IPS-15b (cell line): ENCODE measurements around the gene CPOX.

ENCODE experiments used
- H3K27me3 ChIP-seq: one replicate; pipeline ENCODE4 v1.6.1; 2013; ENCODE audit warnings: low read length; ENCODE audit not compliant: control insufficient read depth, insufficient read depth
- H3K36me3 ChIP-seq: one replicate; pipeline ENCODE4 v1.6.1; 2013; ENCODE audit warnings: low read length; ENCODE audit not compliant: control insufficient read depth, insufficient read depth
- H3K4me1 ChIP-seq: one replicate; pipeline ENCODE4 v1.6.1; 2013; ENCODE audit warnings: mild to moderate bottlenecking, low read length; ENCODE audit not compliant: control insufficient read depth, insufficient read depth
- H3K4me3 ChIP-seq: one replicate; pipeline ENCODE4 v1.5.1; 2013; ENCODE audit warnings: low read depth, low read length
- H3K9ac ChIP-seq: one replicate; pipeline ENCODE4 v1.6.1; 2013; ENCODE audit warnings: low read depth, mild to moderate bottlenecking, low read length
- H3K9me3 ChIP-seq: one replicate; pipeline ENCODE4 v1.6.1; 2013; ENCODE audit warnings: mild to moderate bottlenecking, low read length; ENCODE audit not compliant: control insufficient read depth, insufficient read depth

The CPOX gene

DNA sequence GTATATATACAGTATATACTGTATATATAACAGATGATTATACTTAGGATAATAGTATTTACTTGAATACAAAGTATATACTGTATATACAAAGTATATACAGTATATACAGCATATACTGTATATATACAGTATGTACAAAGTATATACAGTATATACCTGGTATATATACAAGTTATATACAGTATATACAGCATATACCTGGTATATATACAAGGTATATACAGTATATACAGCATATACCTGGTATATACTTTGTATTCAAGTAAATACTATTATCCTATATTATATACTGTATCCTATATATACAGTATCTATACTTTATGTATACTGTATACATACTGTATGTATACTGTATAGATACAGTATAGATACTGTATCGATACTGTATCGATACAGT lies 14.6 kb upstream of the CPOX start:
- H3K4me1 ChIP-seq, result no peaks in the 10 kb centered on the region
- no peak overlapping the region for H3K9ac ChIP-seq
- no peak overlapping the region for H3K4me3 ChIP-seq
- no peaks in the 10 kb centered on the region for H3K36me3 ChIP-seq
- no peaks in the 10 kb centered on the region for H3K27me3 ChIP-seq
- no peaks in the 10 kb centered on the region for H3K9me3 ChIP-seq

DNA sequence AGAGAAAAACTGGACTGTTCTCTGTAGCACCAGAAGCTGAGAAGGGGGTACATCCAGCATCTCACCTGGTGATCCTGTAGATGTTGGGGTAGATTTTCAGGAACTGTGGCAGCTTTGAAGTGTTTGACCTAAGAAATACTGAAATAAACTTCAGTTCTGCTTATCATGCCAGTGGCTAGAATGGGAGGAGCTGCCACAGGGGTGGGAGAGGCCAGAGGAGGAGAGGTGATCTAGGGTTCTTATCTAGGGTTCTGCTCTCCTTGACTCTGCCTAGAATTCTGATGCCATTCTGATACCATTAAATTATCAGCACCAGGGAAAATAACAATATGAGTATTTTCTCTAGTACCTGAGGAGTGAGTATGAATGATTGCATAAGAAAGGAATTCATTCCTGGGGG lies 10.2 kb upstream of the CPOX start:
- Histone ChIP-seq H3K36me3 (no peaks in the 10 kb centered on the region), H3K9me3 (no peaks in the 10 kb centered on the region), H3K4me3 (no peak overlapping the region), H3K27me3 (no peaks in the 10 kb centered on the region), H3K4me1 (no peaks in the 10 kb centered on the region), H3K9ac (no peak overlapping the region)

DNA sequence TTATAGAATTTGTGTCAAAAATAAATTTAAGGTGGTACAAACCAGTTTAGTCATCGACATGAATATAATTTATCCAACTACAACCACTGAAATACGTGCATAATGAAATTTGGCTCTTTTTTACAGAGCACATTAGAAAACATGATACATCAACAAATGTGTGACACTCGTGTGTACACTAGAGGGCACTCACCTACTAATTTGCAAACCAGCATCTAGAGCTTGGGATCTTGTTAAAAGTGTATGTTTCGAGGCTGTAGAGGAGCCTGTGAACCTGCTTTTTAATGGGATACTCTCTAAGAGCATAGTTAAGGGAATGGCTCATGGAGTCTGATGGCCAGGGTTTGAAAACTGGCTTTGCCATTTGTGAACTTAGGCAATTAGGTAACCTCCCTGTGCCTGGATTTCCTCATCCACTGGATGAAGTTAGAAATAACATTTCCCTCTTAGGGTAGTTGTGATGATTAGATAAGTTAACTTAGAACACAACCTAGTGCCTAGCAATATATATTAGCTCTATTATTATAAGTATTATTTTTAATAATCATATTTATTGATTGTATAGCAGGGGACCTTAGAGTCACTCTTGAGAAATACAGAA lies 8.8 kb upstream of the CPOX start:
- no peak overlapping the region for H3K4me3 ChIP-seq
- H3K27me3 ChIP-seq, result no peaks in the 10 kb centered on the region
- H3K4me1 ChIP-seq, result no peaks in the 10 kb centered on the region
- H3K36me3 ChIP-seq, result no peaks in the 10 kb centered on the region
- H3K9ac ChIP-seq, result no peak overlapping the region
- H3K9me3 ChIP-seq, result no peaks in the 10 kb centered on the region

DNA sequence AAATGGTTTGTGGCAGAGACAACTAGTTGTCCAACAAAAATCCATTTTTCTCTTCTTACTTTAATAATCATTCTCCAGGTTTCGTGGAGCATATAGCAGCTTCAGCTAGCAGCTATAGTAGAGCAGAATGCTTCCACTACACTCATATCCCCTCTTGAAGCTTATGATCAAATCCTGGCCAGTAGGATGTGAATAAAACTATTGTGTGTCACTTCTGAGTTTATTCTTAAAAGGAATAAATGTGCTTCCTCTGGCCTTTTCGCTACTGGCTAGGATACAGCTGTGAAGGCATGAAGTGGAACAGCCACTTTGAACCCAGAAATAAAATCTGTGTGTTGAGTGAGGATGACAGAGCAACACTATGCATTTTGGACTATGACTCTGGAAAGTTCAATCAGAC lies 7.8 kb upstream of the CPOX start:
- H3K9me3 ChIP-seq, result no peaks in the 10 kb centered on the region
- H3K4me1 ChIP-seq, result no peaks in the 10 kb centered on the region
- no peak overlapping the region for H3K4me3 ChIP-seq
- no peaks in the 10 kb centered on the region for H3K27me3 ChIP-seq
- H3K9ac ChIP-seq, result no peak overlapping the region
- H3K36me3 ChIP-seq, result no peaks in the 10 kb centered on the region

DNA sequence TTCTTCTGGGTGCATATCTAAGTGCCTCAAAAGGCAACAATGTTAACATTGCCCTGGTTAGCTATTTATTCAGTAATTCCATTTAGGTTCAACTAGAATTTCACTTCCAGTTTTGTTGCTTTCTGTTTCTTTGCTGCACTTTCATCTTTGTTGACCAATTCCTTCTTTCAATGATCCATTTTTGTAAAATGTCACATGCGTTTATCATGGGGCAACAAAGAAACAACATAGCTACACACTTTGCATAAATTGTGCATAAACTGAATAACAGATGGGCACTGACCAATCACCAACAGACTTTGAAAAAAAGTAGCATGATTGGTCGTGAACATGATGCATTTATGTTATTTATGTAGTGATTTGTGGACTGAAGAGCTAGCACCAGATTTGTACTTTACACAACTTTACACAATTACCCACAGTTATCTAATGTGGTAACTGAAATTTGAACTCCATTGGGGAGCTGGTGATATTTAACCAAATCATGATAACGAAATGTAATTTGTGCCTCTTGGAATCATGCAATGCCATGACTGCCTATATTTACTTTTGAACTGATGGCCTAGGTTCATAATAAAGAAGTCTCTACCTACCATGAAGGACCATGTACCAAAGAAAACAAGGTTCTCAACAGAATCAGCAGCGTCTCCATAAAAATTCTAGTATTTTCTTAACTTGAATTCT lies 7.1 kb upstream of the CPOX start:
- no peaks in the 10 kb centered on the region for H3K27me3 ChIP-seq
- H3K36me3 ChIP-seq, result no peaks in the 10 kb centered on the region
- no peak overlapping the region for H3K9ac ChIP-seq
- H3K4me1 ChIP-seq, result no peaks in the 10 kb centered on the region
- no peak overlapping the region for H3K4me3 ChIP-seq
- H3K9me3 ChIP-seq, result no peaks in the 10 kb centered on the region

DNA sequence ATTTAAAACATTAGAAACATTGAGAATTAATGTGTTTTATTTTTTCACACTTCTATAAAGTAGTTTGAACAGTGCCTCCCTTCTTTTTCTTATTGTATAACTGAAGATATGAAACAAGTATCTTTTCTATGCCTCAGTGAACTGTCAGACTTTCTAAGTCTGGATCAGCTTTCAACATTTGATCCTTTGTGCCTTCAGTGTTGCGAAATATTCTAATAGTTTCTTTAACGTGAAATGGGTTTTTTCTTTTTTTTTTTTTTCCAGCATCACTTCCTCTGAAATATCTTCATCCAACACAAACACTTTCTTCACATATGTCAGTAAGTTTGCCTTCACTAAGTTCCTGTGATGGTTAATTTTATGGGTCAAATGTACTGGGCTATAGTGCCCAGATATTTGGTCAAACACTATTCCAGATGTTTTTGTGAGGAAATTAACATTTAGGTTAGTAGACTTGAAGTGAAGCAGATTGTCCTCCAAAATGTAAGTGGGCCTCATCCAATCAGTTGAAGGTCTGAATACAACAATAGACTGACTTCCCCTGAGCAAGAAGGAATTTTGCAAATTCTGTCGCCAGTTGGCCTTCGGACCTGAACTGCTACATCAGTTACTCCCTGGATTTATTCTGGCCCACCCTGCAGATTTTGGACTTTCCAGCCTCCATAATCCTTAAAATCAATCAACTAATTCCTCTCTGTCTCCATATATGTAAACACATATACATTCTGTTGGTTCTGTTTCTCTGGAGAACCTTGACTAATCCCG lies 6.4 kb upstream of the CPOX start:
- no peaks in the 10 kb centered on the region for H3K9me3 ChIP-seq
- H3K36me3 ChIP-seq, result no peaks in the 10 kb centered on the region
- no peaks in the 10 kb centered on the region for H3K27me3 ChIP-seq
- H3K4me1 ChIP-seq, result no peaks in the 10 kb centered on the region
- no peak overlapping the region for H3K9ac ChIP-seq
- no peak overlapping the region for H3K4me3 ChIP-seq

DNA sequence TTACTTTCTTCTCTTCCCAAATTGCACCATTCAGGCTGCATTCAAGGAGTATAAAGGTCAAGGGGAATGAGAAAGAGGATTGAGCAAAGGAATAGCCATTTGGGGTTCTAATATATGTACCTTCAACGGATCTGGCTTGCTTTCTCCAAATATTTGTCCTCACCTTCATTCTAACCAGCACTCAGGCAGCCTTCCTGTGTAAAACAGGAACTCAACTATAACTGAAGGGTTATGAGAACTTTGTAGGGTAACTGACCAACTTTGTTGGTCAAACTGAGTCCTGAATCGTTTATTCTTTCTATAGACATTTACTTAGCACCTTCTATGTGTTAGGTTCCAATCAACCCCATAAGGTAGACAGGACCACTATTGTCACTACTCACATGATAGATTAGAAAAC lies 5.1 kb upstream of the CPOX start:
- Histone ChIP-seq H3K27me3 (no peaks in the 10 kb centered on the region), H3K9me3 (no peaks in the 10 kb centered on the region), H3K36me3 (no peaks in the 10 kb centered on the region), H3K9ac (no peak overlapping the region), H3K4me3 (no peak overlapping the region), H3K4me1 (no peaks in the 10 kb centered on the region)

DNA sequence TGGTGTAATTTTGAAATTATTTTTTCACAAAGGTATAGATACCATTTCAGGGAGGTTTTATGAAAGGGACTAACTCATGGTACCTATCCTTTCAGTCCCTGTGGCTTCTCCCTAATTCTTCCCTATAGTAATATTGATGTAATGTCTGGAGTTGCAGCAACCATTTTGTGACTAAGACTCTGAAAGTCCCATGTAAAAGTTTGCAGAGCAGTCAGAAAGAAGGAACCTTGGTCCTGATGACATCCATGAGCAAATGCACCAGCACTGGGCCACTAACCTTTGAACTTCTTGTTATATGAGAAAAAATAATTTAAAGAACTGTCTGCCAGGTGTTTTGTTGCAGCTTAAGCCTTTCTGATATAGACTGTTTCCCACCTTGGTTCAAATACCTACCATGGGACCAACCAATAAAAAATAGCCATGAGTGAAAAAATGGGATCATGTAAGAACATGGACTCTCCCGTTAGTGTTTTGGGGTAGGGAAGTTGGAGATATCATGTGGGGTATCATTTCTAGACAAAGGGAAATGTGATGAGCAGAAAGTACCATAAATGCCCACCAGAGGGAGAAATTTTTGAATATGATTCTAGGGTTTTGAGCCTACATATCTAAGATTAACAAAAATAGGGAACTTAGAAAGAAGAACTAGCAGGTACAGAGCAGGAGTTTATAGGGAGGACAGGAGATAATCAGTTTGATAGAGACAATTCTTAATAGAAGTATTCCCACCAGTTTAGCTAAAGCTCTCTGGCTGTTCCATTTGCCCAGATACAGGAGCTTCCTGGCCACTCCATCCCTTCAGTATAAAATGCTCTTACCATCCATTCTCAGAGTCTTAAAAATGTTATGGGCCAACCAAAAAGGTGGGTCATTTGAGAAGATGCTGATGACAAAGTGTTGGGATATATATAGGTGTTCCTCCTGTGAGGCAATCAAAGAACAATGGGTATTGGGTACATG lies 3.4 kb upstream of the CPOX start:
- no peaks in the 10 kb centered on the region for H3K36me3 ChIP-seq
- H3K9me3 ChIP-seq, result no peaks in the 10 kb centered on the region
- H3K27me3 ChIP-seq, result no peaks in the 10 kb centered on the region
- H3K4me3 ChIP-seq, result no peak overlapping the region
- H3K4me1 ChIP-seq, result peaks cover 3% of the 10 kb centered on the region
- H3K9ac ChIP-seq, result no peak overlapping the region

DNA sequence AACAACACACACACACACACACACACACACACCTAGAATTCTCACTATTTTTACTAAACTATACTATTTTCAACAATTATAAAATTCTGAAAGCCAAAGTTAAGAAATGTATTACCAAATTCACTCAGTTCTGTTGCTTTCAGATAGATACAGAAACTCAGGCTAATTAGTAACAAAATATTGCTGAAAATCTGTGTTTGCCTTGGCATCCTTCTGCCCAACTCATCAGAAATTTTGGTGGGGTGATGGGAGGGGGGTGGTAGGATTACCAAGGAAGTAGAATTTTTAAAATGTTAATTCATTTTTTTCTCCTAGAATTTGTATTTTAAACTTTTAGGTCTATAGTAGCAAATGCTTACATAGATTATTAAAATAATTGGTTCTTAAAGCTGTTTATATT lies 2.7 kb upstream of the CPOX start:
- Histone ChIP-seq H3K9ac (no peak overlapping the region), H3K36me3 (no peaks in the 10 kb centered on the region), H3K27me3 (no peaks in the 10 kb centered on the region), H3K4me1 (peaks cover 6% of the 10 kb centered on the region), H3K9me3 (no peaks in the 10 kb centered on the region), H3K4me3 (no peak overlapping the region)

DNA sequence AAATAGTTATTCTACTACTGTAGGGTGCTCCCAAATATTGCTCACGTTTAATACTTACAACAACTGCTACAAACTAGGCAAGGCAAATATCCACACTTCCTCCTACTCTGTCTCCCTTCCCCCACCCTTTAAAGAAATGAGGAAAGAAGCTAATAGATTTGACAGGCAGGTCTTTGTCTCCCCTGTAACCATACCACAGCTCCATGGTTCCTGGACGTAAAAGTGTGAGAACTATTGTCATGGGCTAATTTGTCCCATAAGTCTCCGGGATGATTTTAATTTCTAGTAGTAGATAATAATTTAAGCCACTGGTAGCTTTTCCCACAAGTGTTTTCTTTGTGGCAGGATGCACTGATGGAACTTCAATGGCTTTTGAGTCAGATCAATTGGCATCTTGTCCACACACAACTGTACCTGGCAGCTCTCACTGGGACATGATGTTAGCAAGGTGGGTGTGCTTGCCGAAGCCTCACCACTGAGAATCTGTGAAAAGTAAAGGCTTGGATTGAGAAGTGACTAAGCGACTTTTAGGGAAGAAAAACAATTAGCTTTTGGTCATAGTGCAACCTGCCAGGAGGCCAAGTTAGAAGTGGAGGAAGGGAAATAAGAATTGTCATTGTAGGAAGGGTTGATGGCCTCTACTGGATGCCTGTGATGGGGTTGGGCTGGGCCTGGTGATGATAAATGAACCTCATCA lies 1.4 kb upstream of the CPOX start:
- no peaks in the 10 kb centered on the region for H3K9me3 ChIP-seq
- peaks cover 6% of the 10 kb centered on the region for H3K4me1 ChIP-seq
- H3K27me3 ChIP-seq, result no peaks in the 10 kb centered on the region
- H3K36me3 ChIP-seq, result peaks cover 6% of the 10 kb centered on the region
- no peak overlapping the region for H3K4me3 ChIP-seq
- H3K9ac ChIP-seq, result no peak overlapping the region

DNA sequence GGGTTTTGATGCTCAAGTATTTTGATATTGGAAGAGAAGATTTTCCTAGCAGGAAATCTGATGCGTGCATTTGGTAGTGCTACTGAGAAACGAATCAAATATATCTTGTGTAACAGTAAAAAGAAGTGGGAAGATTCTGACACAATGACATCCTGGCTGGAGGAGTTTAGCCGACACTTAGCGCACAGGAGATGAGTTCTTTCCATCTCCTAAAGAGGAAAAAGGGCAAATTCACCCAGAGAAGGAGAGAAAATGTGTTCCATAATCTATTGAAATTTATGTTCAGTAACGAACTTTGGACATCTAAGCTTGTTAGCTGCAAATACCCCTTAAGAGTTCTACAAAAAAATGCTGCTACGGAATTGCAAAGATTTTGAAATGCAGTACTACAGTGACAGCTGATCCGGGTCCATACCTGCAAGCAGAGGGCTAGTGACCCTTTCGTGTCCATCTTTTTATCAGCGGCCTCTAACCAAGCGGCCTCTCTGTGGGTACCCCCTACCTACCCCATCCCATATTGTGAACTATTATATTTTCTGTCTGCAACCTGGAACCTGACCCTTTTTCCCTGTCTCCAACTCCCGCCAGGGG lies 971 bp downstream of the CPOX start:
- Histone ChIP-seq H3K36me3 (peaks cover 16% of the 10 kb centered on the region), H3K4me3 (peak overlapping the region; percentile 77), H3K9me3 (no peaks in the 10 kb centered on the region), H3K27me3 (no peaks in the 10 kb centered on the region), H3K9ac (peak overlapping the region; percentile 41), H3K4me1 (peaks cover 6% of the 10 kb centered on the region)
